NCI-H146 treated with DMSO at 0.1 percent for 48 hours (cell line): ENCODE data around the gene CACFD1.

Experiments used
- DNase-seq: peaks from one replicate; lab custom pipeline; 2025; ENCODE audit not compliant: unreplicated experiment; lab: John Stamatoyannopoulos, UW

CACFD1 gene

DNA sequence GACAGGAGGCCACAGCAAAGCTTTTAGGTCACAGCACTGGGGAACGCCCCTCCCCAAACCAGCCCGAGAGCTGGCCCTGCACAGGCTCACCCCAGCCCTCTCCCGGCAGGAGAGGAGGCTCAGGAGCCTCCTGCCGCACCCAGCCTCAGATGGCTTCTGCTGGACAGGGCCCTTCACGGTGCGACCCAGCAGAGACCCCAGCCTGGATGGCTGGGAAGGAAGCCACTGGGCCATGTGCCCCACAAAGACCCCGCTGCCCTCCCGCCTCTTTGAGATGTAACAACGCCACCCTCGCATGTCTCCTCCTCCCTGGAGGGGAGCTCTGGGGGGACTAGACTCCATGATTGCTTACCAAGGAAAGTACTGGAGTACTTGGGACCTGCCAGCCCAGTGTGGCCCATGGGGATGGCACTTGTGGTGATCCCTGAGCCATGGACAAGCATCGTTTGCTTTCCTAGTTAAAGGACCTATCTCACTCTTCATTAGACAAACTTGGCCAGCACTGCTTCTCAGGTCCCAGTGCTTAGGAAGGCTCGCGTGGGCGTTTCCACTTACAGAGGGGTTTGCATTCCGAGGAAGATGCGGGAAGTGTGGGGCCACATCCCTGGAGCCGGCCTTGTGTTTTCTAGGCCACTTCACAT is 56.0 kb downstream of the CACFD1 start:
- DNase-seq: no peak

DNA sequence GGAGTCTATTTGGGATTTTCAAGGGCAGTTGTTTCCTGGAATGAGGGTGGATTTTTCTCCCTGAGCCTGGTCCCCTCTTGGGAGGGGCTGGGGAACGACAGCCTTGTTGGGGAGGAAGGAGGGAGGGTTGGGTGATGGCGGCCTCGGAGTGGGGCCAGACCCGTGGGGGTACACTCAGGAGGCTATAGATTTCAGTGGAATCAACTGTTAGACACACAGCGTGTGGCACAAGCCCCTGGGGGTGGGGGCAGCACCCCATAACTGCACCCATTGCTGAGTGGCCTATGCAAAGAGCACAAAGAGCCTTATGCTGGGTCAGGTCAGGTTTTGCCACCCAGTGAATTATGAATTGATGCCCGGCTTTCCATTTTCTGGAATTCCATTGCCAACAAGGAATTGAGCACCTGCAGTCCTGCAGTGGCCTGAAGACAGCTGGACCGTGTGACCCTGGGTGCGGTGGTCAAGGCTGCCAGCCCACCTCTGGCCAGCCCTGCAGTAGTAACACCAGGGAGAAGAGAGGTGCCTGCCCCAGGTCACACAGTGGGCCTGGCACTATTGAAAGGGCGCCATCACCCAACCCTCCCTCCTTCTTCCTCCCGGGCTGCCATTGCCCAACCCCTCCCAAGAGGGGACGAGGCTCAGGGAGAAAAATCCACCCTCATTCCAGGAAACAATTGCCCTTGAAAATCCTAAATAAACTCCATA is 56.6 kb downstream of the CACFD1 start:
- DNase-seq: no peak

DNA sequence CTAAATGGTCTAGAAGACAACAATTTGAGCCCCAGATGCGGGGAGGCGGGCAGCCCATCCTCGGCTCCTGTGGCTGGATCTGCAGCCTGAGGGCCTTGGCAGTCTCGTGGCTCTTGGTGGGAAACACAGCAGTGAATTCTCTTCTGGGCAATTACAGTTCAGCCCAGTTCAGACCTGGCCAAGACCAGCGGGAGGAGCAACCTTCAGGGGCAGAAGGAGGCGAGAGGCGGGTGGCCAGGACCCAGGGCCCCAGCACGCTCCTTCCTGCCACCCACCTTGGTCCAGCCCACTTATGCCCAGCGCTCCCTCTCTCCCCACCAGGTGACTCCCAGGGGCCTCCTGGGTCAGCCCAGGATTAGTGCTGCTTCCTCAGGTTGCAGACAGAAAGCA is 57.2 kb downstream of the CACFD1 start:
- no peak for DNase-seq

DNA sequence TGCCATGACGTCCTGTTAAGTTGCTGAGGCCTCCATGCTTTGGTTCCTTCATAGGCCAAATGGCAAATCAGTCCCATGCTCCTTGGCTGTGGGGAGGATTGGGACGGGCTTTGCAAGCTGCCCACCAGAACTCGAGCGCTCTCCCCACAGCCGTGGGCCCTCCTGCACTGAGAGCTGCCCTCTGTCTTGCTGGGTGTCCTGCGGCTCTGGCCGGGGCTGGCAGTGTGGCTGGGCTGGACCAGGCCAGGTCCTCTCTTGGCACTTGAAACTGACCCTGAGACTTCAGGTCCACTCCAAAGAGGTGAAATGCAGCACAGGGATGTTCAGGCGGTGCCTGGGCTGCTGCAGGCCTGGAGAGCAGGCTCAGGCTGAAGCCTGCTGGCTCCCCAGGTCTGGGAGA is 57.9 kb downstream of the CACFD1 start:
- DNase-seq: no peak

DNA sequence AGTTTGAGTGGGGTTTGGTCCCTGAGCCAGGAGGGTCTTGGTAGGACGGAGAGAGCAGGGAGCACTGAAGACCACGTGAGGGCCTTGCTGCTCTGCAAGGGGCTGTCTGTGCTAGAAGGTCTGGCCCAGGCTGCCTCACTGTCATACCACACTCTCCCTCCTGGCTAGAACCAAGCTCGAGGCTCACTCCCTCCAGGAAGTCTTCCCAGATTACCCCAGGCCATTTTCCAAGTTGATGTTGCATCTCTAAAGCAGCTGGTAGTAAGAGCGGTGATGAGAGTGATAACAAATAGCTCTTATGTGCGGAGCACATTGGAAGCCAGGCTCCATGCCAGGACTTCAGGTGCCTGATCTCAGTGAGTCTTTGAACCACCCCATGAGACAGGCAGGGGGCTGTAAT is 58.4 kb downstream of the CACFD1 start:
- DNase-seq: no peak

DNA sequence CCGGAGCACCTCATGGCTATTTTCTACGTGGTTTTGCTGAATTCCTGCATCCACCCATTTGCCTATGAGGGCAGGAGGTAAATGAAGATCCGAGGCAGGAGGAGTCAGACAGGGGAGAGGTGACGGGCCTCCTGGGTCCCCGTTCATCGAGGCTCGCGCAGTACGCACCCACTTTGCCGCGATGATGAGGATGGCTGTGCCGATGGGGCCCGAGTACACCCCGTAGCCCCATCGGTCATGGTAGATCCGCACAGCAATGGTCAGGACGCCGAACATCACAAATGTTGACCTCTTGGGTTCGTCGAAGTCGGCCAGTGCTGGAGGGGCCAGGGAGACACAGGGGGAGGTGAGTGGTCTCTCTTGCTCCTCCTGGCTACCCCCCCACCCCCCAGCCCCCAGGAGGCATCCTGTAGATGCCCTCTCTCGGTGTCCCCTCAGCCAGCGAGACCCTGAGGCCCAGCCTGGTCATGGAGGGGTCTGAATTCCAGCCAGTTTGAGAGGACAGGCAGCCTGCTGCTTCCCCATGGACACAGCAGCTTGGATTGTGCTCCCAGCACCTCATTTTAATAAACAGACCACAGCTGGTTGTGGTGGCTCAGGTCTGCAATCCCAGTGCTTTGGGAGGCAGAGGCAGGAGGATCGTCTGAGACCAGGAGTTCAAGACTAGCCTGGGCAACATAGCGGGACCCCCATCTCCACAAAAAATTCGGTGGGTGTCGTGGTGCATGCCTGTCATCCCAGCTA is 59.1 kb downstream of the CACFD1 start:
- no peak for DNase-seq

DNA sequence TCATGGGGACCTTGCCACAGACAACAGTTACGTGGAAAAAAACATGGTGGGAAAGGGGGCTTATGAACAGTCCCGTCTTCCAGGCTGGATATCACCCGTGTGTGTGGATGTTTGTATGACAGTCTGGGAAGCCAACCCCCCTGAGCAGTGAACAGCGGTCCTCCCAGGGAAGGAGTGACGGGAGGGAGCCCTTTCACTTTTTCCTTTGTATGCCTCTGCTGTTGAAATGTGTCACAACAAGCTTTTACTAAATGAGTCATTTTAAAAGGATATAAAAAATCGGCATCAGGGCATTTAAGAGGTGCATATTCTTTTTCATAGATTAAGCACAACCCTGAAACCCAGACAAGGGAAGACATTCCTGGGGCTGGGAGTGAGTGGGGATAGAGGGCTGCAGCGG is 59.9 kb downstream of the CACFD1 start:
- DNase-seq: no peak

DNA sequence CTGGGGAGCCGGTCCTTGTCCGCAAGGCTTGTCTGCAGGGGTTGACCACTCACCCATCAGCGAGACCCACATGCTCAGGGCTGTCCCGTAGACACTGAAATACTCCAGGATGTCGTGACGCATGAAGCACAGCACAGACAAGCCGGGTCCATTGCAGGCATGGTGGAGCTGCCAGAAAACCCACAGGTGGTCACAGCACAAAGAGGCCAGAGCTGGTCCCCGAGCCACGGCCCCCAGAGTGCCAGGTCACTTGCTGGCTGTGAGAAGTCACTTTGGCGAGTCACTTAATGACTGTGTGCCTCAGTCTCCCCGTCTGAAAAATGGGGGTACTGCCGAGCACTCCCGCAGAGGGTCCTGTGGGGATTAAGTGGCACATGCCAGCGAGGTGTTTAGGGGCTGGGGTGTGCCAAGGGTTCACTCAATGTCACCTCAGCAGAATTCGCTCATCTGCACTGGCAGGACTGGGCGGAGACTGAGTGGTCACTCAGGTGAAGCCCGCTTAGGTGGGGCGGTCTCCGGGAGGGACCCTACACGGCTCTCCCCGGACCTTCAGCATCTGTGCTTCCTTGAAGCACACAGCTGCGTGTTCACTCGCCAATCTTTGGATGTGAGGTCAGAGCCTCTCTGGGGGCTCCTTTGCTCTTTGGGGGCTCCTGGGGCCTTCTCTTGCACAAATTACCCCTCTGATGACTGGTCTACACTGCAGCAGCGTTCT is 60.5 kb downstream of the CACFD1 start:
- no peak for DNase-seq
